GM18517 (cell line): ENCODE data around the gene POLR1C.
"Not testable (repeated sequence)": the region's sequence is repeated elsewhere in the genome, so short reads cannot be mapped to it uniquely, and the experiment has no call there.

ENCODE experiments used
- ATAC-seq: cut with Tn5 transposase; IDR thresholded peaks from one replicate; pipeline ENCODE4 v1.9.1; 2021; ENCODE audit warnings: mild to moderate bottlenecking, moderate library complexity; ENCODE audit not compliant: unreplicated experiment

Gene POLR1C

GRCh38 chr6:43557620-43558019, 40.7 kb downstream of the POLR1C start:
- ATAC-seq: not testable (repeated sequence)

- no peak for ATAC-seq
These were observed 42.4 kb downstream of the POLR1C start for GRCh38 chr6:43559328-43559727.

- ATAC-seq: no peak
These were observed 54.1 kb downstream of the POLR1C start for GRCh38 chr6:43570876-43571441.
